Embryonic facial prominence (tissue), 1 donor: ENCODE measurements around the gene DAGLA.

Source experiments
- DNase-seq: peaks from one replicate; pipeline ENCODE4 v3.0.0-alpha.2; 2016; ENCODE audit errors: extremely low spot score

The DAGLA gene

GRCh38 chr11:61745781-61746441 is 65.7 kb downstream of the DAGLA start:
- DNase-seq: no peak

GRCh38 chr11:61746442-61747191 is 66.4 kb downstream of the DAGLA start:
- DNase-seq: no peak

GRCh38 chr11:61747192-61747966 is 67.2 kb downstream of the DAGLA start:
- DNase-seq: no peak

GRCh38 chr11:61747967-61748285 is 67.7 kb downstream of the DAGLA start:
- DNase-seq: no peak

- no peak for DNase-seq
These were observed 69.5 kb downstream of the DAGLA start for GRCh38 chr11:61749591-61750217.

- no peak for DNase-seq
These were observed 70.6 kb downstream of the DAGLA start for GRCh38 chr11:61750631-61751273.

GRCh38 chr11:61751384-61751783 is 71.2 kb downstream of the DAGLA start:
- no peak for DNase-seq

GRCh38 chr11:61752117-61752924 is 72.1 kb downstream of the DAGLA start, which contains the start of gene MYRF:
Gene MYRF, plus strand, starts transcription at chr11:61752636. Its CDS starts 109 bp downstream, at chr11:61752745.
- DNase-seq: no peak

GRCh38 chr11:61752925-61753521 is 72.8 kb downstream of the DAGLA start:
- no peak for DNase-seq

- DNase-seq: no peak
These were observed 73.5 kb downstream of the DAGLA start for GRCh38 chr11:61753672-61754071.

GRCh38 chr11:61754534-61755482 is 74.6 kb downstream of the DAGLA start:
- DNase-seq: no peak

- no peak for DNase-seq
These were observed 75.9 kb downstream of the DAGLA start for GRCh38 chr11:61756147-61756451.

GRCh38 chr11:61756452-61757212 is 76.4 kb downstream of the DAGLA start:
- DNase-seq: no peak

GRCh38 chr11:61757213-61757862 is 77.1 kb downstream of the DAGLA start:
- DNase-seq: no peak

GRCh38 chr11:61760946-61761345 is 80.8 kb downstream of the DAGLA start:
- DNase-seq: no peak

- DNase-seq: no peak
These were observed 81.4 kb downstream of the DAGLA start for GRCh38 chr11:61761440-61762222.

GRCh38 chr11:61762223-61762615 is 82.0 kb downstream of the DAGLA start:
- DNase-seq: no peak
